ENCODE results near the gene SHD. TPM values are rescaled to one million over a fixed set of nuclear protein-coding genes. Genes with fewer than 3 reads are reported as not detected.
"Not testable (repeated sequence)": the region's sequence is repeated elsewhere in the genome, so short reads cannot be mapped to it uniquely, and the experiment has no call there.

Gene SHD
- total and polyA plus RNA-seq, 5 donors, result 23.9 to 75.1 (median 41.3) TPM

- 86% methylated on average over 4 of the region's 4 CpGs for WGBS
- H3K27me3 ChIP-seq (ENCODE audit: control insufficient read depth, insufficient read depth), result not testable (repeated sequence)
Observed at GRCh38 chr19:4286141-4286540, 7.1 kb downstream of the SHD start.

DNA sequence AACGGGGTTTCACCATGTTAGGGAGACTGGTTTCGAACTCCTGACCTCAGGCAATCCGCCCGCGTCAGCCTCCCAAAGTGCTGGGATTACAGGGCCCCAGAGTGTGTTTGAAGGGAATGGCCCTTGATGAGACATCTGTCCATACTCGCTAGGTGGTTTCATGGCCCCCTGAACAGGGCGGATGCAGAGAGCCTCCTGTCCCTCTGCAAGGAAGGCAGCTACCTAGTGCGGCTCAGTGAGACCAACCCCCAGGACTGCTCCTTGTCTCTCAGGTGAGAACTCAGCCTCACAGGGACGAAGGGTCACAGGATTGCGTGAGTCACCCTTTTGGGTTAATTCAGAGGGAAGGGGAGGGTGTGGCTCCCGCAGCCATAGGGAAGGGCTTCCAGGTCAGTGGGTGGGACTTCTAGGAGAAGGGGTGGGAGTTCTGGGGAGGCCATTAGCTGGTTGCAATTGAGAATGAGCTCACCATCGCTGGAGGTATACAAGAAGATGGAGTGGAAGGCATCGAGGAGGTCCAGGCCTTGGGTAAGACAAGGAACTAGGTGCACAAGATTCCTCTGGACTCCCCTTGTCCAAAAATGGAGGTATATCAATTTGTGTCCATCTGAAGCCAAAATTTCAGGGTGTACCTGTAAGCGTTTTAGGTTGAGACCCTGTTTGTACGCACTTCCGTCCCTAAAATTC is 9.2 kb downstream of the SHD start:
- no peak for DNase-seq
- no peak overlapping the region for H3K4me3 ChIP-seq (ENCODE audit: low read length)
- H3K4me1 ChIP-seq (ENCODE audit: control insufficient read depth, insufficient read depth, low read length), result no peaks in the 10 kb centered on the region
- intact Hi-C loops (cut with DNase I), result no loop called here
- no peak for ATAC-seq
- no peaks in the 10 kb centered on the region for H3K9me3 ChIP-seq (ENCODE audit: control insufficient read depth, low read length)
- no peaks in the 10 kb centered on the region for H3K27me3 ChIP-seq (ENCODE audit: control insufficient read depth, insufficient read depth)
- WGBS, result 85% methylated on average over 16 of the region's 16 CpGs
- H3K27ac ChIP-seq (ENCODE audit: low read length), result no peak overlapping the region

More at GRCh38 chr19:4286141-4286540, 7.1 kb downstream of the SHD start:
- intact Hi-C loops (cut with DNase I); H3K9me3 ChIP-seq (ENCODE audit: control insufficient read depth, low read length); H3K4me1 ChIP-seq (ENCODE audit: control insufficient read depth, insufficient read depth, low read length); ATAC-seq; DNase-seq; H3K4me3 ChIP-seq (ENCODE audit: low read length); H3K27ac ChIP-seq (ENCODE audit: low read length): not testable (repeated sequence)

GRCh38 chr19:4291184-4291732 is 12.2 kb downstream of the SHD start:
- Histone ChIP-seq H3K27me3 (ENCODE audit: control insufficient read depth, insufficient read depth) (no peaks in the 10 kb centered on the region), H3K27ac (ENCODE audit: low read length) (no peak overlapping the region), H3K4me1 (ENCODE audit: control insufficient read depth, insufficient read depth, low read length) (no peaks in the 10 kb centered on the region), H3K9me3 (ENCODE audit: control insufficient read depth, low read length) (no peaks in the 10 kb centered on the region), H3K4me3 (ENCODE audit: low read length) (no peak overlapping the region)
- ATAC-seq, result no peak
- intact Hi-C loops (cut with DNase I), result no loop called here
- WGBS, result 61% methylated on average over 8 of the region's 8 CpGs
- no peak for DNase-seq

- Histone ChIP-seq H3K4me3 (ENCODE audit: low read length) (no peak overlapping the region), H3K4me1 (ENCODE audit: control insufficient read depth, insufficient read depth, low read length) (no peaks in the 10 kb centered on the region), H3K27ac (ENCODE audit: low read length) (no peak overlapping the region), H3K9me3 (ENCODE audit: control insufficient read depth, low read length) (no peaks in the 10 kb centered on the region), H3K27me3 (ENCODE audit: control insufficient read depth, insufficient read depth) (no peaks in the 10 kb centered on the region)
- intact Hi-C loops (cut with DNase I), result no loop called here
- DNase-seq, result no peak
- WGBS, result 80% methylated on average over 15 of the region's 15 CpGs
- ATAC-seq, result no peak
Observed at GRCh38 chr19:4292515-4292914, 13.4 kb downstream of the SHD start.

- DNase-seq (no peak), ATAC-seq (no peak)
- Histone ChIP-seq H3K4me1 (ENCODE audit: control insufficient read depth, insufficient read depth, low read length) (no peaks in the 10 kb centered on the region), H3K4me3 (ENCODE audit: low read length) (no peak overlapping the region), H3K27ac (ENCODE audit: low read length) (no peak overlapping the region), H3K27me3 (ENCODE audit: control insufficient read depth, insufficient read depth) (no peaks in the 10 kb centered on the region), H3K9me3 (ENCODE audit: control insufficient read depth, low read length) (no peaks in the 10 kb centered on the region)
- intact Hi-C loops (cut with DNase I), result no loop called here
- WGBS, result 39% methylated on average over 10 of the region's 10 CpGs
Observed at GRCh38 chr19:4294389-4294788, 15.3 kb downstream of the SHD start.

DNA sequence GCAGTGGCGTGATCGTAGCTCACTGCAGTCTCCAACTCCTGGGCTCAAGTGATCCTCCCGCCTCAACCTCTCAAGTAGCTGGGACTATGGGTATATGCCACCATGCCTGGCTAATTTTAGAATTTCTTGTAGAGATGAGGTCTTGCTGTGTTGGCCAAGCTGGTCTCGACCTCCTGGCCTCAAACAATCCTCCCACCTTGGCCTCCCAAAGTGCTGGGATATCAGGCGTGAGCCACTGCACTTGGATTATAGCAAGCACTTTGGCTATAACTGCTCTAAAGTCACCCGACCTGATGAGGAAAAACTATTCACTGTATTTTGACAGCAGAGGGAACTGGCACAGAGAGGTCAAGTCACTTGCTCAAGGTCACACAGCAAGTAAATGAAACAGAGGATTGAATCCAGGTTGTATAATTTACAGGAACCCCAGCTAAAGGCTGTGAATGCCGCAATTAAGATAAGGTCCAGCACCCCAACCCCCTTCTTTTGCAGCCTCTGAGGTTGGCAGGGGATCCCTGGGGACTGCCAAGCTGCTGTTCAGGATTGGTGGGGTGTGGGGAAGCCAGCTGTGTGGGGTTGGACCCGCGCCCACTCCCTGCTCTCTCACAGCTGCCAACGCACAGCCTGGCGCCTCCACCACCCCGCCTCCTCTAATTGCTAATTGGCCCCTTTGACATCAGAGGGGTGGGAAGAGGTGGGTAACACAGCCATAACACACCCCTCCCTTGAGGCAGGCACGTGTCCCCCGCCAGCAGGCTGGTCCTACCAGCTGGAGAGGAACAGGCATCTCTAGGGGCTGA is 17.1 kb downstream of the SHD start:
- H3K27ac ChIP-seq (ENCODE audit: low read length), result no peak overlapping the region
- H3K9me3 ChIP-seq (ENCODE audit: control insufficient read depth, low read length), result no peaks in the 10 kb centered on the region
- DNase-seq, result no peak
- intact Hi-C loops (cut with DNase I), result no loop called here
- WGBS, result 45% methylated on average over 14 of the region's 14 CpGs
- no peak overlapping the region for H3K4me3 ChIP-seq (ENCODE audit: low read length)
- ATAC-seq, result peak; percentile 25 to 37
- H3K4me1 ChIP-seq (ENCODE audit: control insufficient read depth, insufficient read depth, low read length), result no peaks in the 10 kb centered on the region
- H3K27me3 ChIP-seq (ENCODE audit: control insufficient read depth, insufficient read depth), result no peaks in the 10 kb centered on the region

DNA sequence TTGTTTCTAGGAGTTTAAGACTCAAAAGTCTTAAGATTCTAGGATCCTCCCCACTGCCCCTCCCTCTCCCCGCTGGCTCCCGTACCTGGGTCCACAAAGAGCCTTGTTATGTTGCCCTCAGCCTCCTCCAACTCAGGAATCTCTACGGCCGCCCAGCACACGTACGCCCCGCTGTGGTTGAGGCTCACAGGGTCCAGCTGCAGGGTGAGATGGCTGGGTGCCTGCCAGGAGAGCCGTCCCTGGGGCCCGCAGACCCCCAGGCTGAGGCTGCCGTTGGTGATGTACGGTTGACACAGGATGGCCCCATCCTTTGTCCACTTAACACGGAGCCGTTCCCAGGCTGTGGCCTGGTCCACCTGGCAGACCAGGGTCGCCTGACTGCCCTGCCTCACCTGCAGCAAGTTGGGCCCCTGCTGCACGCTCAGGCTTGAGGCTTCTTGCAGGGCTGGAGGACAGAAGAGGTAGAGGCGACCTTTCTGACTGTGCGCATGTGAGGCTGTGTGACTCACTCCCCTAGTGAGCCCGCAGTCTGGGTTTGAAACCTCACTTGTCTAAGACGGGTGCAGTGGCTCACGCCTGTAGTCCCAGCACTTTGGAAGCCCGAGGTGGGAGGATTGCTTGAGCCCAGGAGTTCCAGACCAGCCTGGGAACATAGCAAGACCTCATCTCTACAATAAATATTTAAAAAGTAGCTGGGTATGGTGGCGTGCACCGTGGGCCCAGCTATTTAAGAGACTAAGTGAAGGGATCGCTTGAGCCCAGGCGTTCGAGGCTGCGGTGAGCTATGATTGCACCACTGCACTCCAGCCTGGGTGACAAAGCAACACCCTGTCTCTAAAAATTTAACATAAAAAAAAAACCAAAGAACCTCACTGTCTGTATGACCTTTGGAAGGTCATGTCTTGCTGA is 19.1 kb downstream of the SHD start:
- intact Hi-C loops (cut with DNase I), result no loop called here
- ATAC-seq (no peak), DNase-seq (no peak)
- Histone ChIP-seq H3K9me3 (ENCODE audit: control insufficient read depth, low read length) (no peaks in the 10 kb centered on the region), H3K27ac (ENCODE audit: low read length) (no peak overlapping the region), H3K4me3 (ENCODE audit: low read length) (no peak overlapping the region), H3K4me1 (ENCODE audit: control insufficient read depth, insufficient read depth, low read length) (no peaks in the 10 kb centered on the region), H3K27me3 (ENCODE audit: control insufficient read depth, insufficient read depth) (no peaks in the 10 kb centered on the region)
- WGBS, result 67% methylated on average over 27 of the region's 27 CpGs

DNA sequence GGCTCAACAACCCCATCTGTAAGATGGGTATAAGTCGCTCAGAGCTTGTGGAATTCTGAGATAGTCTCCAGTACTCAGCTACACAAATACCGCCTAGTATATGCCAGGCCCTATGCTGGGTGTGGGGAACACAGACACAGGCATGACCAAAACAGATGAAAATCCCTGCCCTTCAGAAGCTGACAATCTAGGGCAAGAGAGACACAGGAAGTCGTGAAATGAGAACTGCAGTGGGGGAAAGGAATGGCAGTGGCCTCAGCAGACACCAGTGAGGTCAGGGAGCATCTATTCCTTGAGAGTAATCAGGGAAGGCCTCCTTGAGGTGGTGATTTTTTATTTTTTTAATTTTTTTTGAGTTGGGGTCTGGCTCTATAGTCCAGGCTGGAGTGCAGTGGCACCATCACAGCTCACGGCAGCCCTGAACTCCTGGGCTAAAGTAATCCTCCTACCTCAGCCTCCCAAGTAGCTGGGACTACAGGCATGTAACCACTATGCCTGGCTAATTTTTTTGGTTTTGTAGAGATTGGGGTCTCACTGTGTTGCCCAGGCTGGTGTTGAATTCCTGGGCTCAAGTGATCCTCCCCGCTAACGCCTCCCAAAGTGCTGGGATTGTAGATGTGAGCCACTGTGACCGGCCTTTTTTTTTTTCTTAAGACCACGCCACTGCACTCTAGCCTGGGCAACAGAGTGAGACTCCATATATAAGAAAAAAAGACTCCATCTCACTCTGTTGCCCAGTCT is 19.9 kb downstream of the SHD start:
- Histone ChIP-seq H3K4me1 (ENCODE audit: control insufficient read depth, insufficient read depth, low read length) (no peaks in the 10 kb centered on the region), H3K4me3 (ENCODE audit: low read length) (no peak overlapping the region), H3K27ac (ENCODE audit: low read length) (no peak overlapping the region), H3K27me3 (ENCODE audit: control insufficient read depth, insufficient read depth) (no peaks in the 10 kb centered on the region), H3K9me3 (ENCODE audit: control insufficient read depth, low read length) (no peaks in the 10 kb centered on the region)
- no peak for DNase-seq
- intact Hi-C loops (cut with DNase I), result no loop called here
- ATAC-seq, result no peak
- WGBS, result 77% methylated on average over 8 of the region's 8 CpGs

- Histone ChIP-seq H3K4me1 (ENCODE audit: control insufficient read depth, insufficient read depth, low read length) (no peaks in the 10 kb centered on the region), H3K27ac (ENCODE audit: low read length) (no peak overlapping the region), H3K4me3 (ENCODE audit: low read length) (no peak overlapping the region), H3K9me3 (ENCODE audit: control insufficient read depth, low read length) (no peaks in the 10 kb centered on the region), H3K27me3 (ENCODE audit: control insufficient read depth, insufficient read depth) (no peaks in the 10 kb centered on the region)
- intact Hi-C loops (cut with DNase I), result no loop called here
- 91% methylated on average over 3 of the region's 3 CpGs for WGBS
- ATAC-seq (no peak), DNase-seq (no peak)
Observed at GRCh38 chr19:4300589-4300988, 21.5 kb downstream of the SHD start.

- 54% methylated on average over 13 of the region's 13 CpGs for WGBS
- ATAC-seq (no peak), DNase-seq (no peak)
- H3K9me3 ChIP-seq (ENCODE audit: control insufficient read depth, low read length), result no peaks in the 10 kb centered on the region
- no peak overlapping the region for H3K4me3 ChIP-seq (ENCODE audit: low read length)
- H3K27ac ChIP-seq (ENCODE audit: low read length), result no peak overlapping the region
- intact Hi-C loops (cut with DNase I), result no loop called here
- no peaks in the 10 kb centered on the region for H3K27me3 ChIP-seq (ENCODE audit: control insufficient read depth, insufficient read depth)
- no peaks in the 10 kb centered on the region for H3K4me1 ChIP-seq (ENCODE audit: control insufficient read depth, insufficient read depth, low read length)
Observed at GRCh38 chr19:4301590-4302242, 22.6 kb downstream of the SHD start.
